OCI-LY7 (cell line): ENCODE measurements around the gene ZNF44. TPM values are rescaled to one million over a fixed set of nuclear protein-coding genes. Genes with fewer than 3 reads are reported as not detected.

Source experiments
- BruUV-seq: library from RNA; stranded (reverse); fragments of 400-500 nt; replicated peaks from 2 replicates; lab custom pipeline; 2021; lab: Mats Ljungman, UMichigan
- CTCF ChIA-PET: fragments of 300-600 bp; sonication (Branson Sonifier 250); formaldehyde crosslinking; loops from one replicate; lab custom pipeline; 2022; ENCODE audit warnings: antibody characterized with exemption; ENCODE audit not compliant: unreplicated experiment; lab: Charles Lee
- POLR2A ChIA-PET: fragments of 300-600 bp; sonication (Branson Sonifier 250); formaldehyde crosslinking; loops from one replicate; lab custom pipeline; 2022; ENCODE audit warnings: antibody characterized with exemption; lab: Charles Lee
- DNase-seq: peaks from one replicate; pipeline ENCODE4 v3.0.0-alpha.2; 2015; ENCODE audit warnings: low spot score
- H2AFZ ChIP-seq: fragments of 200-600 bp; sonication (generic), shearing (Covaris generic); 2 replicates; pipeline ENCODE4 v1.6.1; 2014; ENCODE audit warnings: mild to moderate bottlenecking, antibody characterized with exemption, low read length, moderate library complexity
- H3K27ac ChIP-seq: fragments of 200-600 bp; sonication (generic); 2 replicates; pipeline ENCODE4 v1.5.1; 2014; ENCODE audit warnings: mixed run types, low read depth, mild to moderate bottlenecking, moderate library complexity, low read length, inconsistent platforms; ENCODE audit not compliant: poor library complexity, severe bottlenecking
- H3K36me3 ChIP-seq: fragments of 200-600 bp; sonication (generic); 2 replicates; pipeline ENCODE4 v1.6.1; 2014; ENCODE audit warnings: mild to moderate bottlenecking, antibody characterized with exemption, low read length, moderate library complexity, mixed read lengths; ENCODE audit not compliant: insufficient read depth
- H3K4me1 ChIP-seq: fragments of 200-600 bp; sonication (generic); 2 replicates; pipeline ENCODE4 v1.5.1; 2014; ENCODE audit warnings: mild to moderate bottlenecking, low read length; ENCODE audit not compliant: insufficient read depth, poor library complexity, severe bottlenecking
- H3K4me2 ChIP-seq: fragments of 200-600 bp; sonication (generic); 2 replicates; pipeline ENCODE4 v1.6.1; 2014; ENCODE audit warnings: mild to moderate bottlenecking, low read length
- H3K4me3 ChIP-seq: fragments of 200-600 bp; sonication (generic); 2 replicates; pipeline ENCODE4 v1.5.1; 2014; ENCODE audit warnings: mild to moderate bottlenecking, low read depth, low read length; ENCODE audit not compliant: poor library complexity, severe bottlenecking
- H3K79me2 ChIP-seq: fragments of 200-600 bp; sonication (generic); 2 replicates; pipeline ENCODE4 v1.6.1; 2016; ENCODE audit warnings: low read depth, mild to moderate bottlenecking, low read length, moderate library complexity, mixed read lengths; ENCODE audit not compliant: insufficient read depth
- H3K9me2 ChIP-seq: fragments of 200-600 bp; sonication (generic); 2 replicates; pipeline ENCODE4 v1.6.1; 2016; ENCODE audit warnings: mild to moderate bottlenecking, low read length, mixed read lengths; ENCODE audit not compliant: insufficient read depth
- H3K9me3 ChIP-seq: fragments of 200-600 bp; sonication (generic); 2 replicates; pipeline ENCODE4 v1.6.1; 2014; ENCODE audit warnings: mild to moderate bottlenecking, mixed run types, low read length, mixed read lengths
- H4K20me1 ChIP-seq: fragments of 200-600 bp; sonication (generic); 2 replicates; pipeline ENCODE4 v1.6.1; 2014; ENCODE audit warnings: mild to moderate bottlenecking, antibody characterized with exemption, low read length, moderate library complexity, mixed read lengths; ENCODE audit not compliant: insufficient read depth
- CTCF ChIP-seq: fragments of 200-600 bp; sonication (generic); conservative IDR thresholded peaks from 2 replicates; pipeline ENCODE4 v1.5.1; 2014; ENCODE audit warnings: mild to moderate bottlenecking, antibody characterized with exemption, low read length, moderate library complexity, mixed read lengths
- EZH2phosphoT487 ChIP-seq: fragments of 200-600 bp; sonication (generic); IDR thresholded peaks from 2 replicates; pipeline ENCODE4 v1.6.1; 2018; ENCODE audit warnings: low read depth, borderline replicate concordance, mild to moderate bottlenecking, mixed run types, antibody characterized with exemption, low read length, moderate library complexity, mixed read lengths
- intact Hi-C: fragments of 100-400 bp; cut with micrococcal nuclease; formaldehyde crosslinking; loops from one replicate; pipeline ENCODE4 v1.10.0; 2022; ENCODE audit not compliant: unreplicated experiment
- total RNA-seq, 2 experiments: library from RNA; depleted of rRNA in 1 of 2; stranded (reverse); fragments of >200 nt in 1 of 2; shearing (Covaris generic) in 1 of 2; gene quantifications; 2 replicates each; pipeline ENCODE4 v1.2.3, GENCODE V29; 2014 to 2022

ZNF44 gene
- total RNA-seq, 2 experiments from 2014 or later = 4.1 to 10.6 TPM

GRCh38 chr19:12331211-12331941 is 36.7 kb upstream of the ZNF44 start:
- BruUV-seq = TSS peak; percentile 52
- Histone ChIP-seq H3K4me1 (peaks cover 24% of the 10 kb centered on the region), H3K4me2 (peak overlapping the region; percentile 97), H3K4me3 (peak overlapping the region; percentile 79), H3K9me2 (no peaks in the 10 kb centered on the region), H4K20me1 (no peaks in the 10 kb centered on the region), H3K9me3 (no peaks in the 10 kb centered on the region), H2AFZ (peak overlapping the region; percentile 78; the same call in 1 of the 2 replicates), H3K36me3 (no peaks in the 10 kb centered on the region), H3K27ac (peak overlapping the region; percentile 70), H3K79me2 (peaks cover 6% of the 10 kb centered on the region; the same call in 1 of the 2 replicates)
- no peak for TF ChIP-seq CTCF
- no peak for TF ChIP-seq EZH2phosphoT487
- CTCF ChIA-PET = no interaction called here
- intact Hi-C loops = no loop called here
- POLR2A ChIA-PET = interaction anchor here (0.7 kb wide), 1 partner anchor 311 kb away, joined by 5 read pairs; no protein-coding TSS in a partner anchor
- peak; percentile 24 for DNase-seq

- no TSS peak for BruUV-seq
- TF ChIP-seq EZH2phosphoT487 (no peak), CTCF (no peak)
- H3K4me2 ChIP-seq = no peak overlapping the region
- H3K9me3 ChIP-seq = no peaks in the 10 kb centered on the region
- no peaks in the 10 kb centered on the region for H4K20me1 ChIP-seq
- DNase-seq = no peak
- no peak overlapping the region for H3K27ac ChIP-seq
- no peaks in the 10 kb centered on the region for H3K36me3 ChIP-seq
- H3K79me2 ChIP-seq = peaks cover 6% of the 10 kb centered on the region; the same call in 1 of the 2 replicates
- peaks cover 24% of the 10 kb centered on the region for H3K4me1 ChIP-seq
- ChIA-PET POLR2A (no interaction called here), CTCF (no interaction called here)
- no peak overlapping the region for H3K4me3 ChIP-seq
- H2AFZ ChIP-seq = no peak overlapping the region
- intact Hi-C loops = no loop called here
- no peaks in the 10 kb centered on the region for H3K9me2 ChIP-seq
Observed at GRCh38 chr19:12330340-12330739, 35.7 kb upstream of the ZNF44 start.

GRCh38 chr19:12325690-12326089 is 31.0 kb upstream of the ZNF44 start:
- no TSS peak for BruUV-seq
- H3K36me3 ChIP-seq = peaks cover 31% of the 10 kb centered on the region
- POLR2A ChIA-PET = no interaction called here
- CTCF ChIA-PET = no interaction called here
- no peaks in the 10 kb centered on the region for H3K4me1 ChIP-seq
- no peaks in the 10 kb centered on the region for H3K9me2 ChIP-seq
- no peak overlapping the region for H3K4me2 ChIP-seq
- peaks cover 12% of the 10 kb centered on the region; the same call in 1 of the 2 replicates for H3K9me3 ChIP-seq
- H3K79me2 ChIP-seq = no peaks in the 10 kb centered on the region
- TF ChIP-seq EZH2phosphoT487 (no peak), CTCF (no peak)
- H3K27ac ChIP-seq = no peak overlapping the region
- DNase-seq = no peak
- no peaks in the 10 kb centered on the region for H4K20me1 ChIP-seq
- intact Hi-C loops = no loop called here
- H3K4me3 ChIP-seq = no peak overlapping the region
- no peak overlapping the region for H2AFZ ChIP-seq
